ENCODE results near the gene KCNMA1.

DNA sequence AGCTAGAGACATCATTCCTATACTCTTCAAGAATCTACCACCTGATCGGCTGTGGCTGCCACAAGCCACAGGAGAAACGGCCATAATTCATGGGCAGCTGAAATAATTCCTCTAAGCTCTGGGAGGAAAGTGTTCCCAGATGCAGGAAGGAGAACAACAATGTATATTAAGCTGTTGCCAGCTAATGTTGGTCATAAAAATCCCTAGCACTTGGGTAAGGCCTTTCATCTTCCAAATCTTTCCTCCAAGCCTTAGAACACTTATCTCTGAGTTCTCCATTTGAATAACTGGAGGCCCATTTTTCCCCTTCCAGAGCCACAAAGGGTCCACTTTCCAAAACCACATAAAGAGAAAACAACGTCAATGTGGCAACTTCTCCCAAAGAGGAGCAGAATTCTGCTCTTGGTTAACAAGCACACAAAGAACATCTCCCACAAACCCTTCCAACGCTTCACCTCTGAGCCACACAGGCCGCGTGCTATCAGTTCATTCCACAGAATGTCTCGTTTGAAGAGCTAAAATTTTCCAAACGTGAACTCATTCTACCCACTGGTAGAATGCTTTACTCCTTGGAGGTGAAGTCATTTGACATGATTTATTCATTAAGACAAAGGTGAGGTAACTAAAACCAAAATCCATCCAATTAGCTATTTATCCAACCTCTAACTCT, 11.2 kb downstream of the KCNMA1 start:
- TF ChIP-seq RAD21 (IDR thresholded peaks at IDR 0.05; ENCODE audit: low read depth) (no peak), YY1 (IDR thresholded peaks at IDR 0.05; ENCODE audit: low read depth) (no peak), CEBPB (IDR thresholded peaks at IDR 0.05) (no peak), EP300 (IDR thresholded peaks at IDR 0.05; ENCODE audit: borderline replicate concordance) (no peak), TAF1 (IDR thresholded peaks at IDR 0.05; ENCODE audit: low read depth) (no peak), NFIC (IDR thresholded peaks at IDR 0.05) (no peak)
- TF ChIP-seq, protein P1, sequence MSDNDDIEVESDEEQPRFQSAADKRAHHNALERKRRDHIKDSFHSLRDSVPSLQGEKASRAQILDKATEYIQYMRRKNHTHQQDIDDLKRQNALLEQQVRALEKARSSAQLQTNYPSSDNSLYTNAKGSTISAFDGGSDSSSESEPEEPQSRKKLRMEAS (IDR thresholded peaks at IDR 0.05): no peak
- TF ChIP-seq, protein P2, sequence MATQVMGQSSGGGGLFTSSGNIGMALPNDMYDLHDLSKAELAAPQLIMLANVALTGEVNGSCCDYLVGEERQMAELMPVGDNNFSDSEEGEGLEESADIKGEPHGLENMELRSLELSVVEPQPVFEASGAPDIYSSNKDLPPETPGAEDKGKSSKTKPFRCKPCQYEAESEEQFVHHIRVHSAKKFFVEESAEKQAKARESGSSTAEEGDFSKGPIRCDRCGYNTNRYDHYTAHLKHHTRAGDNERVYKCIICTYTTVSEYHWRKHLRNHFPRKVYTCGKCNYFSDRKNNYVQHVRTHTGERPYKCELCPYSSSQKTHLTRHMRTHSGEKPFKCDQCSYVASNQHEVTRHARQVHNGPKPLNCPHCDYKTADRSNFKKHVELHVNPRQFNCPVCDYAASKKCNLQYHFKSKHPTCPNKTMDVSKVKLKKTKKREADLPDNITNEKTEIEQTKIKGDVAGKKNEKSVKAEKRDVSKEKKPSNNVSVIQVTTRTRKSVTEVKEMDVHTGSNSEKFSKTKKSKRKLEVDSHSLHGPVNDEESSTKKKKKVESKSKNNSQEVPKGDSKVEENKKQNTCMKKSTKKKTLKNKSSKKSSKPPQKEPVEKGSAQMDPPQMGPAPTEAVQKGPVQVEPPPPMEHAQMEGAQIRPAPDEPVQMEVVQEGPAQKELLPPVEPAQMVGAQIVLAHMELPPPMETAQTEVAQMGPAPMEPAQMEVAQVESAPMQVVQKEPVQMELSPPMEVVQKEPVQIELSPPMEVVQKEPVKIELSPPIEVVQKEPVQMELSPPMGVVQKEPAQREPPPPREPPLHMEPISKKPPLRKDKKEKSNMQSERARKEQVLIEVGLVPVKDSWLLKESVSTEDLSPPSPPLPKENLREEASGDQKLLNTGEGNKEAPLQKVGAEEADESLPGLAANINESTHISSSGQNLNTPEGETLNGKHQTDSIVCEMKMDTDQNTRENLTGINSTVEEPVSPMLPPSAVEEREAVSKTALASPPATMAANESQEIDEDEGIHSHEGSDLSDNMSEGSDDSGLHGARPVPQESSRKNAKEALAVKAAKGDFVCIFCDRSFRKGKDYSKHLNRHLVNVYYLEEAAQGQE (IDR thresholded peaks at IDR 0.05; ENCODE audit: low read depth): no peak
- TF ChIP-seq, protein P3, sequence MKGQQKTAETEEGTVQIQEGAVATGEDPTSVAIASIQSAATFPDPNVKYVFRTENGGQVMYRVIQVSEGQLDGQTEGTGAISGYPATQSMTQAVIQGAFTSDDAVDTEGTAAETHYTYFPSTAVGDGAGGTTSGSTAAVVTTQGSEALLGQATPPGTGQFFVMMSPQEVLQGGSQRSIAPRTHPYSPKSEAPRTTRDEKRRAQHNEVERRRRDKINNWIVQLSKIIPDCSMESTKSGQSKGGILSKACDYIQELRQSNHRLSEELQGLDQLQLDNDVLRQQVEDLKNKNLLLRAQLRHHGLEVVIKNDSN (IDR thresholded peaks at IDR 0.05): no peak

Measured in Ishikawa (cell line).